Psoas muscle (tissue), 8 donors: ENCODE measurements around the gene MARK3. TPM values are rescaled to one million over a fixed set of nuclear protein-coding genes. Genes with fewer than 3 reads are reported as not detected.
A peak's percentile ranks its signal among the peaks of the same experiment; 100 is the strongest.

Experiments used
- ATAC-seq, 4 donors: fragments of 200-7000 bp; cut with Tn5 transposase; one replicate each; pipeline ENCODE4 v1.9.1; 2020; ENCODE audit warnings: moderate library complexity in 3 of 4, mild to moderate bottlenecking in 2 of 4
- DNase-seq, 2 donors: peaks; one replicate each; pipeline ENCODE4 v3.0.0-alpha.2; 2020
- H3K27ac ChIP-seq: fragments of 200-600 bp; one replicate; pipeline ENCODE4 v1.8.0; 2022
- H3K27me3 ChIP-seq, 3 donors: fragments of 200-600 bp in 1 of 3; one replicate each; pipeline versions ENCODE4 v1.6.1 to v1.8.0; 2013 to 2022; ENCODE audit warnings: low read length in 2 of 3, mild to moderate bottlenecking in 2 of 3, moderate library complexity in 1 of 3; ENCODE audit not compliant: insufficient read depth in 3 of 3
- H3K36me3 ChIP-seq, 2 donors: fragments of 200-600 bp in 1 of 2; one replicate each; pipeline versions ENCODE4 v1.6.1 to v1.8.0; 2013 to 2022; ENCODE audit warnings: low read depth in 1 of 2, mild to moderate bottlenecking in 1 of 2, moderate library complexity in 1 of 2; ENCODE audit not compliant: insufficient read depth in 1 of 2
- H3K4me1 ChIP-seq: fragments of 200-600 bp; one replicate; pipeline ENCODE4 v1.8.0; 2022
- H3K4me3 ChIP-seq: fragments of 200-600 bp; one replicate; pipeline ENCODE4 v1.8.0; 2022; ENCODE audit warnings: mild to moderate bottlenecking
- H3K9me3 ChIP-seq: fragments of 200-600 bp; one replicate; pipeline ENCODE4 v1.8.0; 2022
- CTCF ChIP-seq: fragments of 200-600 bp; IDR thresholded peaks from one replicate; pipeline ENCODE4 v1.8.0; 2022; ENCODE audit warnings: antibody characterized with exemption
- WGBS, 3 donors: extraction: QIAGEN DNeasy Blood & Tissue Kit; methylation state at CpG; one replicate each; pipeline versions ENCODE4 v1.1.6 to v1.1.7; 2013; 5-methylcytosine and 5-hydroxymethylcytosine counted together
- intact Hi-C, 2 donors: fragments of 100-400 bp; cut with DNase I; formaldehyde crosslinking; loops; one replicate each; pipeline versions ENCODE4 v1.11.0 to v1.14.2; 2022
- polyA plus RNA-seq, 3 donors: library from polyadenylated mRNA; stranded (reverse); fragments of 200-250 nt; gene quantifications; one replicate each; pipeline ENCODE4 v1.2.3, GENCODE V29; 2013
- total RNA-seq, 4 donors: library from RNA; stranded (reverse); fragmentation: NEBNext Ultra II Directional in 2 of 4; extraction: Animal tissue kit (Norgen Biotek cat#: 25700) in 2 of 4; gene quantifications; one replicate each; pipeline versions ENCODE4 v1.2.1 to v1.2.4, GENCODE V29; 2021 to 2023
- donor health status: healthy with polysubstance abuse.
- donor health status: DM: no; HTN: no; CAD: no; lungs with moderate emphysema.
- donor health status: Bipolar disorder and iron deficiency.
- donor health status: healthy.
- donor health status: DM: yes; HTN: yes; CAD: no.
- donor health status: DM: no; HTN: no; CAD: no.
- donor health status: DM: no; HTN: no; CAD: no.
- donor health status: DM: yes; HTN: yes; CAD: no.

Gene MARK3
- total and polyA plus RNA-seq, 7 donors: 46.1 to 89.2 (median 63.9) TPM

GRCh38 chr14:103432627-103433026 is 47.4 kb downstream of the MARK3 start:
- no peaks in the 10 kb centered on the region for H3K27me3 ChIP-seq
- H3K27ac ChIP-seq: no peak overlapping the region
- intact Hi-C loops: no loop called here
- 81 to 94% (median 90%) methylated on average over 4 of the region's 4 CpGs for WGBS, 3 donors
- no peak for DNase-seq
- H3K4me1 ChIP-seq: peaks cover 48% of the 10 kb centered on the region
- ATAC-seq: no peak
- H3K9me3 ChIP-seq: no peaks in the 10 kb centered on the region
- no peak for TF ChIP-seq CTCF
- H3K36me3 ChIP-seq: no peaks in the 10 kb centered on the region
- H3K4me3 ChIP-seq: no peak overlapping the region

- no peak for TF ChIP-seq CTCF
- Histone ChIP-seq H3K27ac (peak overlapping the region; percentile 68), H3K9me3 (no peaks in the 10 kb centered on the region), H3K36me3 (peaks cover 0 to 5% of the 10 kb centered on the region in 2 donors), H3K27me3 (no peaks in the 10 kb centered on the region), H3K4me3 (no peak overlapping the region), H3K4me1 (peaks cover 33% of the 10 kb centered on the region)
- intact Hi-C loops: no loop called here
- WGBS, 3 donors: 46 to 71% (median 52%) methylated on average over 10 of the region's 10 CpGs
- ATAC-seq: peak; percentile 60 to 88 (median 66)
- no peak for DNase-seq
Measured at GRCh38 chr14:103433916-103434563, 48.8 kb downstream of the MARK3 start.

GRCh38 chr14:103434868-103435442 is 49.7 kb downstream of the MARK3 start:
- TF ChIP-seq CTCF: no peak
- no peaks in the 10 kb centered on the region for H3K9me3 ChIP-seq
- peaks cover 25% of the 10 kb centered on the region for H3K4me1 ChIP-seq
- intact Hi-C loops: no loop called here
- H3K36me3 ChIP-seq: peaks cover 0 to 5% of the 10 kb centered on the region in 2 donors
- WGBS, 3 donors: 71 to 83% (median 71%) methylated on average over 6 of the region's 6 CpGs
- DNase-seq (no peak), ATAC-seq (peak in 2 of 4 donors; percentile 26 to 31)
- no peak overlapping the region for H3K4me3 ChIP-seq
- peak overlapping the region; percentile 68 for H3K27ac ChIP-seq
- H3K27me3 ChIP-seq: no peaks in the 10 kb centered on the region

GRCh38 chr14:103436533-103436932 is 51.3 kb downstream of the MARK3 start:
- intact Hi-C loops: no loop called here
- H3K4me1 ChIP-seq: peaks cover 25% of the 10 kb centered on the region

More at GRCh38 chr14:103436533-103436932, 51.3 kb downstream of the MARK3 start:
- H3K4me3 ChIP-seq: no peak overlapping the region
- peaks cover 0 to 7% of the 10 kb centered on the region in 2 donors for H3K36me3 ChIP-seq
- WGBS, 3 donors: 78 to 83% (median 81%) methylated on average over 5 of the region's 5 CpGs
- H3K27me3 ChIP-seq: no peaks in the 10 kb centered on the region
- ATAC-seq: peak in 1 of 4 donors; percentile 41
- no peak for DNase-seq
- H3K9me3 ChIP-seq: no peaks in the 10 kb centered on the region
- TF ChIP-seq CTCF: no peak
- no peak overlapping the region for H3K27ac ChIP-seq
